Measurements from ENCODE around the gene SLBP. TPM values are rescaled to one million over a fixed set of nuclear protein-coding genes. Genes with fewer than 3 reads are reported as not detected.

Gene SLBP
- total RNA-seq, 1 experiment from 2014 or later = 61.7 TPM

GRCh38 chr4:1684506-1685234 is 27.4 kb downstream of the SLBP start:
- TF ChIP-seq EZH2 (IDR thresholded peaks at IDR 0.05; ENCODE audit: low read depth) (no peak), CTCF (conservative IDR thresholded peaks at IDR 0.05) (no peak)
- no peaks in the 10 kb centered on the region for H4K20me1 ChIP-seq (ENCODE audit: insufficient read depth)
- peak overlapping the region; percentile 80 for H2AFZ ChIP-seq
- no TSS peak for BruUV-seq (replicated peaks)
- CTCF ChIA-PET = no interaction called here
- intact Hi-C loops (cut with micrococcal nuclease; ENCODE audit: unreplicated experiment) = loop anchor here (2.0 kb wide), 1 partner anchor 42 kb away; no protein-coding TSS in a partner anchor
- no peaks in the 10 kb centered on the region for H3K79me2 ChIP-seq (ENCODE audit: low read depth)
- H3F3A ChIP-seq (ENCODE audit: insufficient read depth, low read depth) = peaks cover 37% of the 10 kb centered on the region
- peak in 1 of 2 experiments; percentile 31 for DNase-seq
- H3K9me3 ChIP-seq (ENCODE audit: insufficient read depth, low read depth) = no peaks in the 10 kb centered on the region
- H3K36me3 ChIP-seq (ENCODE audit: low read depth) = no peaks in the 10 kb centered on the region
- H3K4me2 ChIP-seq = peak overlapping the region; percentile 80
- H3K27ac ChIP-seq = no peak overlapping the region
- H3K9me2 ChIP-seq (ENCODE audit: insufficient read depth) = no peaks in the 10 kb centered on the region
- POLR2A ChIA-PET (ENCODE audit: unreplicated experiment) = no interaction called here
- 0 out of 2 replicates have a peak, but pooled peaks cover 5% of the 10 kb centered on the region for H3K4me1 ChIP-seq (replicated peaks; ENCODE audit: insufficient read depth)
- no peaks in the 10 kb centered on the region for H3K27me3 ChIP-seq (ENCODE audit: insufficient read depth, low read depth)
- H3K4me3 ChIP-seq = peak overlapping the region; percentile 56

- H2AFZ ChIP-seq = peak within 1 kb of the TSS; percentile 80
- peak; percentile 56 to 96 for DNase-seq
- intact Hi-C loops (cut with micrococcal nuclease; ENCODE audit: unreplicated experiment) = loop anchor here (2.0 kb wide), 1 partner anchor 43 kb away; no protein-coding TSS in a partner anchor
- H4K20me1 ChIP-seq (ENCODE audit: insufficient read depth) = no peaks in the 10 kb centered on the region
- no peaks in the 10 kb centered on the region for H3K27me3 ChIP-seq (ENCODE audit: insufficient read depth, low read depth)
- TSS peak; percentile 33 for BruUV-seq (replicated peaks)
- no peaks in the 10 kb centered on the region for H3K9me2 ChIP-seq (ENCODE audit: insufficient read depth)
- H3K4me2 ChIP-seq = peak within 1 kb of the TSS; percentile 80
- TF ChIP-seq CTCF (conservative IDR thresholded peaks at IDR 0.05) (no peak), EZH2 (IDR thresholded peaks at IDR 0.05; ENCODE audit: low read depth) (no peak)
- H3K4me3 ChIP-seq = peak within 1 kb of the TSS; percentile 62
- POLR2A ChIA-PET (ENCODE audit: unreplicated experiment) = no interaction called here
- no peak within 1 kb of the TSS for H3K27ac ChIP-seq
- H3K36me3 ChIP-seq (ENCODE audit: low read depth) = no peaks in the 10 kb centered on the region
- CTCF ChIA-PET = no interaction called here
- H3F3A ChIP-seq (ENCODE audit: insufficient read depth, low read depth) = peaks cover 34% of the 10 kb centered on the region
- H3K9me3 ChIP-seq (ENCODE audit: insufficient read depth, low read depth) = no peaks in the 10 kb centered on the region
- H3K4me1 ChIP-seq (replicated peaks; ENCODE audit: insufficient read depth) = 0 out of 2 replicates have a peak, but pooled peaks cover 5% of the 10 kb centered on the region
- H3K79me2 ChIP-seq (ENCODE audit: low read depth) = no peaks in the 10 kb centered on the region
These were observed 28.2 kb downstream of the SLBP start, which contains the start of gene FAM53A for GRCh38 chr4:1683736-1684505. TSS of gene FAM53A (minus strand) at chr4:1684313. CDS start at chr4:1668741, 15,572 bp downstream.

GRCh38 chr4:1683261-1683735 is 28.8 kb downstream of the SLBP start:
- peak overlapping the region; percentile 74 for H3K4me2 ChIP-seq
- H3K27ac ChIP-seq = no peak overlapping the region
- DNase-seq = peak; percentile 7 to 53
- no TSS peak for BruUV-seq (replicated peaks)
- no peaks in the 10 kb centered on the region for H3K27me3 ChIP-seq (ENCODE audit: insufficient read depth, low read depth)
- ChIA-PET CTCF (no interaction called here), POLR2A (ENCODE audit: unreplicated experiment) (no interaction called here)
- no peak for TF ChIP-seq EZH2 (IDR thresholded peaks at IDR 0.05; ENCODE audit: low read depth)
- no peak for TF ChIP-seq CTCF (conservative IDR thresholded peaks at IDR 0.05)
- H2AFZ ChIP-seq = peak overlapping the region; percentile 69
- peaks cover 34% of the 10 kb centered on the region for H3F3A ChIP-seq (ENCODE audit: insufficient read depth, low read depth)
- H3K9me3 ChIP-seq (ENCODE audit: insufficient read depth, low read depth) = no peaks in the 10 kb centered on the region
- peak overlapping the region; percentile 62; the same call in 1 of the 2 replicates for H3K4me3 ChIP-seq
- no peaks in the 10 kb centered on the region for H4K20me1 ChIP-seq (ENCODE audit: insufficient read depth)
- H3K36me3 ChIP-seq (ENCODE audit: low read depth) = no peaks in the 10 kb centered on the region
- intact Hi-C loops (cut with micrococcal nuclease; ENCODE audit: unreplicated experiment) = no loop called here
- H3K79me2 ChIP-seq (ENCODE audit: low read depth) = no peaks in the 10 kb centered on the region
- H3K9me2 ChIP-seq (ENCODE audit: insufficient read depth) = no peaks in the 10 kb centered on the region
- 0 out of 2 replicates have a peak, but pooled peaks cover 5% of the 10 kb centered on the region for H3K4me1 ChIP-seq (replicated peaks; ENCODE audit: insufficient read depth)

All from PC-9 (cell line).